UCSD-AML1 (cell line): ENCODE measurements around the gene DNAJB4.
"Not testable (repeated sequence)": the region's sequence is repeated elsewhere in the genome, so short reads cannot be mapped to it uniquely, and the experiment has no call there.

Experiments
- DNase-seq: peaks from one replicate; lab custom pipeline; 2025; ENCODE audit not compliant: unreplicated experiment; lab: John Stamatoyannopoulos, UW

Gene DNAJB4

GRCh38 chr1:78004719-78005447 lies at the start of gene DNAJB4:
TSS of gene DNAJB4 (plus strand) at chr1:78004939. CDS start at chr1:78005111, 172 bp downstream.
- DNase-seq: peak; percentile 18

- DNase-seq: no peak
Observed at GRCh38 chr1:77955709-77956108, 49.0 kb upstream of the DNAJB4 start.

GRCh38 chr1:77956464-77956863 lies 48.3 kb upstream of the DNAJB4 start:
- DNase-seq: no peak

GRCh38 chr1:77958391-77958790 lies 46.3 kb upstream of the DNAJB4 start:
- DNase-seq: no peak

GRCh38 chr1:77958850-77959249 lies 45.9 kb upstream of the DNAJB4 start:
- DNase-seq: no peak

- no peak for DNase-seq
Observed at GRCh38 chr1:77961392-77961791, 43.3 kb upstream of the DNAJB4 start.

GRCh38 chr1:77966291-77966690 lies 38.4 kb upstream of the DNAJB4 start:
- DNase-seq: no peak

- no peak for DNase-seq
Observed at GRCh38 chr1:77970192-77970591, 34.5 kb upstream of the DNAJB4 start.

GRCh38 chr1:77972080-77972479 lies 32.7 kb upstream of the DNAJB4 start:
- DNase-seq: no peak

- DNase-seq: no peak
Observed at GRCh38 chr1:77975386-77975785, 29.4 kb upstream of the DNAJB4 start.

GRCh38 chr1:77975907-77976306 lies 28.8 kb upstream of the DNAJB4 start:
- DNase-seq: no peak

- no peak for DNase-seq
Observed at GRCh38 chr1:77976433-77977076, 28.2 kb upstream of the DNAJB4 start.

- no peak for DNase-seq
Observed at GRCh38 chr1:77977989-77978292, 26.8 kb upstream of the DNAJB4 start.

- DNase-seq: peak; percentile 45
Observed at GRCh38 chr1:77978293-77978968, 26.3 kb upstream of the DNAJB4 start.

GRCh38 chr1:77978969-77979876 lies 25.5 kb upstream of the DNAJB4 start, which contains the start of gene FUBP1:
TSS of gene FUBP1 (minus strand) at chr1:77979072. CDS start at chr1:77979004, 68 bp downstream.
- peak; percentile 93 for DNase-seq

- DNase-seq: not testable (repeated sequence)
Observed at GRCh38 chr1:77983352-77983996, 21.3 kb upstream of the DNAJB4 start.

GRCh38 chr1:77983997-77984355 lies 20.8 kb upstream of the DNAJB4 start:
- DNase-seq: no peak

GRCh38 chr1:77984629-77985028 lies 20.1 kb upstream of the DNAJB4 start:
- DNase-seq: no peak

GRCh38 chr1:77986810-77987209 lies 17.9 kb upstream of the DNAJB4 start:
- no peak for DNase-seq

- DNase-seq: no peak
Observed at GRCh38 chr1:77987919-77988318, 16.8 kb upstream of the DNAJB4 start.

GRCh38 chr1:77989744-77990143 lies 15.0 kb upstream of the DNAJB4 start:
- no peak for DNase-seq
